Loucy (cell line): ENCODE measurements around the gene ATG13.

ENCODE experiments used
- H2AFZ ChIP-seq: fragments of 200-600 bp; sonication (generic); 2 replicates; pipeline ENCODE4 v1.6.0; 2016; ENCODE audit warnings: antibody characterized with exemption, mild to moderate bottlenecking, low read length, moderate library complexity
- H3F3A ChIP-seq: fragments of 200-600 bp; 2 replicates; pipeline ENCODE4 v1.6.0; 2016; ENCODE audit warnings: antibody characterized with exemption, low read depth, mild to moderate bottlenecking
- H3K27me3 ChIP-seq: fragments of 200-600 bp; sonication (generic); 2 replicates; pipeline ENCODE4 v1.6.1; 2014; ENCODE audit warnings: low read length, mild to moderate bottlenecking; ENCODE audit not compliant: insufficient read depth, poor library complexity, severe bottlenecking
- H3K36me3 ChIP-seq: fragments of 200-600 bp; sonication (generic); 2 replicates; pipeline ENCODE4 v1.6.1; 2016; ENCODE audit warnings: low read length; ENCODE audit not compliant: insufficient read depth
- H3K4me1 ChIP-seq: fragments of 200-600 bp; sonication (generic); 2 replicates; pipeline ENCODE4 v1.5.1; 2014; ENCODE audit warnings: low read length, mild to moderate bottlenecking; ENCODE audit not compliant: insufficient read depth, poor library complexity, severe bottlenecking
- H3K4me2 ChIP-seq: fragments of 200-600 bp; sonication (generic); 2 replicates; pipeline ENCODE4 v1.6.0; 2014; ENCODE audit warnings: antibody characterized with exemption, low read length, low read depth, mild to moderate bottlenecking; ENCODE audit not compliant: poor library complexity, severe bottlenecking
- H3K4me3 ChIP-seq: fragments of 200-600 bp; sonication (generic); 2 replicates; pipeline ENCODE4 v1.5.1; 2014; ENCODE audit warnings: low read length, mild to moderate bottlenecking, mixed read lengths; ENCODE audit not compliant: poor library complexity, severe bottlenecking
- H3K79me2 ChIP-seq: fragments of 200-600 bp; sonication (generic); 2 replicates; pipeline ENCODE4 v1.6.1; 2014; ENCODE audit warnings: low read length; ENCODE audit not compliant: insufficient read depth
- H3K9ac ChIP-seq: fragments of 200-600 bp; sonication (generic); 2 replicates; pipeline ENCODE4 v1.6.0; 2014; ENCODE audit warnings: mild to moderate bottlenecking, low read depth, low read length, moderate library complexity; ENCODE audit not compliant: poor library complexity, severe bottlenecking
- H3K9me2 ChIP-seq: fragments of 200-600 bp; sonication (generic); replicated peaks from 2 replicates; pipeline ENCODE4 v1.6.1; 2016; ENCODE audit warnings: low read depth, low read length, mixed read lengths
- H3K9me3 ChIP-seq: fragments of 200-600 bp; sonication (generic); 2 replicates; pipeline ENCODE4 v1.6.1; 2014; ENCODE audit warnings: mild to moderate bottlenecking, antibody characterized with exemption, low read length, low read depth; ENCODE audit not compliant: insufficient read depth
- H4K20me1 ChIP-seq: fragments of 200-600 bp; sonication (generic); 2 replicates; pipeline ENCODE4 v1.6.0; 2014; ENCODE audit warnings: antibody characterized with exemption, low read length, mild to moderate bottlenecking; ENCODE audit not compliant: insufficient read depth, poor library complexity, severe bottlenecking
- EZH2phosphoT487 ChIP-seq: fragments of 200-600 bp; IDR thresholded peaks from 2 replicates; pipeline ENCODE4 v1.6.1; 2018; ENCODE audit warnings: antibody characterized with exemption, mild to moderate bottlenecking, moderate library complexity, borderline replicate concordance
- TF ChIP-seq, protein P1 (sequence below): fragments of 200-600 bp; sonication (generic); conservative IDR thresholded peaks from 2 replicates; pipeline ENCODE4 v1.5.1; 2014; ENCODE audit warnings: mild to moderate bottlenecking, antibody characterized with exemption, low read length

The ATG13 gene

DNA sequence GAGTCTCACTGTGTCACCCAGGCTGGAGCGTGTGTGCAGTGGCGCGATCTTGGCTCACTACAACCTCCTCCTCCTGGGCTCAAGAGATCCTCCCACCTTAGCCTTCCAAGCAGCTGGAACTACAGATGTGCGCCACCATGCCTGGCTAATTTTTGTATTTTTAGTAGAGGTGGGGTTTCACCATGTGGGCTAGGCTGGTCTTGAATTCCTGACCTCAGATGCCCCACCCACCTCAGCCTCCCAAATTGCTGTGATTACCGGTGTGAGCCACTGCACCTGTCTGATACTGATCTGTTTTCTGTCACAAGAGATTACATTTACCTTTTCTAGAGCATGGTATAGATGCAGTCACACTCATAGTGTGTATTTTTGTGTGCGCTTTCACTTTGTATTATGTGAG is 11.6 kb downstream of the ATG13 start:
- no peaks in the 10 kb centered on the region for H3K4me1 ChIP-seq
- no peaks in the 10 kb centered on the region for H3K9me2 ChIP-seq
- no peaks in the 10 kb centered on the region for H3K27me3 ChIP-seq
- no peak overlapping the region for H3K4me3 ChIP-seq
- no peak for TF ChIP-seq EZH2phosphoT487
- TF ChIP-seq, protein P1, sequence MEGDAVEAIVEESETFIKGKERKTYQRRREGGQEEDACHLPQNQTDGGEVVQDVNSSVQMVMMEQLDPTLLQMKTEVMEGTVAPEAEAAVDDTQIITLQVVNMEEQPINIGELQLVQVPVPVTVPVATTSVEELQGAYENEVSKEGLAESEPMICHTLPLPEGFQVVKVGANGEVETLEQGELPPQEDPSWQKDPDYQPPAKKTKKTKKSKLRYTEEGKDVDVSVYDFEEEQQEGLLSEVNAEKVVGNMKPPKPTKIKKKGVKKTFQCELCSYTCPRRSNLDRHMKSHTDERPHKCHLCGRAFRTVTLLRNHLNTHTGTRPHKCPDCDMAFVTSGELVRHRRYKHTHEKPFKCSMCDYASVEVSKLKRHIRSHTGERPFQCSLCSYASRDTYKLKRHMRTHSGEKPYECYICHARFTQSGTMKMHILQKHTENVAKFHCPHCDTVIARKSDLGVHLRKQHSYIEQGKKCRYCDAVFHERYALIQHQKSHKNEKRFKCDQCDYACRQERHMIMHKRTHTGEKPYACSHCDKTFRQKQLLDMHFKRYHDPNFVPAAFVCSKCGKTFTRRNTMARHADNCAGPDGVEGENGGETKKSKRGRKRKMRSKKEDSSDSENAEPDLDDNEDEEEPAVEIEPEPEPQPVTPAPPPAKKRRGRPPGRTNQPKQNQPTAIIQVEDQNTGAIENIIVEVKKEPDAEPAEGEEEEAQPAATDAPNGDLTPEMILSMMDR: no peak
- H4K20me1 ChIP-seq: no peaks in the 10 kb centered on the region
- H2AFZ ChIP-seq: no peak overlapping the region
- no peak overlapping the region for H3K9ac ChIP-seq
- H3F3A ChIP-seq: no peaks in the 10 kb centered on the region
- H3K4me2 ChIP-seq: no peak overlapping the region
- H3K79me2 ChIP-seq: peaks cover 19% of the 10 kb centered on the region; the same call in 1 of the 2 replicates
- peaks cover 18% of the 10 kb centered on the region; the same call in 1 of the 2 replicates for H3K36me3 ChIP-seq
- no peaks in the 10 kb centered on the region for H3K9me3 ChIP-seq

DNA sequence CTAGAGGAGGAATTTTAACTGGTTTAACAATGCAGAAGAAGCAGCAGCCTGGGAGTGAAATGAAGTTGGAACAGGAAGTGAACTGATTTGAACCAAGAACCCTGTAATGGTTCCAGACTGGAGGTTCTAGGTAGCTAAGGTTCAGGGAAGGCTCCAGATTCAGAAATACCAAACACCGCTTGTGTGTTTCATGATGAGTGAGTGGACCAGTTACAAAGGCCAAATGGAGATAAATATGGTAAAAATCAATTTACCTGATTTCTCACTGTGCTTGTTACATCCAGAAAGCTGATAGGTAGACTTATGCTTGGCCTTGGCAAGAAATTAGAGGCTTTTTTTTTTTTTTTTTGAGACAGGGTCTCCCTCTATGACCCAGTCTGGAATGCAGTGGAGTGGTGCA is 12.9 kb downstream of the ATG13 start:
- Histone ChIP-seq H4K20me1 (no peaks in the 10 kb centered on the region), H3K9ac (no peak overlapping the region), H3F3A (no peaks in the 10 kb centered on the region), H3K9me3 (no peaks in the 10 kb centered on the region), H3K4me1 (no peaks in the 10 kb centered on the region), H3K4me3 (no peak overlapping the region), H2AFZ (no peak overlapping the region), H3K79me2 (peaks cover 7% of the 10 kb centered on the region; the same call in 1 of the 2 replicates), H3K27me3 (no peaks in the 10 kb centered on the region), H3K4me2 (no peak overlapping the region), H3K36me3 (peaks cover 18% of the 10 kb centered on the region; the same call in 1 of the 2 replicates), H3K9me2 (no peaks in the 10 kb centered on the region)
- TF ChIP-seq, protein P1: no peak
- no peak for TF ChIP-seq EZH2phosphoT487

DNA sequence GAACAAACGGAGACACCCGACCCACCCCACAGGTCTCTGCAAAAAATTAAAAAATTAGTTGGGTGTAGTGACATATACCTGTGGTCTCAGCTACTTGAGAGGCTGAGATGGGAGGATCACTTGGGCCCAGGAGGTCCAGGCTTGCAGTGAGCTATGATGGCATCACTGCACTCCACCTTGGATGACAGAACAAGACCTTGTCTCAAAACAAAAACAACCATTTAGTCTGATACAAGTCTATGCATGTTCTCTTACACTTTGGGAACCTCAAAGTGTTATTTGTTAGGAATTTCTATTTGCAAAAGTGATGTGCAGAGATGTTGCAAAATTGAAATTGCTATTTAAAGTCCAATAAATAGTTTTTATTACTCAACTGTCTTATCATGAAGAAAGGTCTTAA is 14.3 kb downstream of the ATG13 start:
- Histone ChIP-seq H3K36me3 (peaks cover 19% of the 10 kb centered on the region; the same call in 1 of the 2 replicates), H4K20me1 (no peaks in the 10 kb centered on the region)

DNA sequence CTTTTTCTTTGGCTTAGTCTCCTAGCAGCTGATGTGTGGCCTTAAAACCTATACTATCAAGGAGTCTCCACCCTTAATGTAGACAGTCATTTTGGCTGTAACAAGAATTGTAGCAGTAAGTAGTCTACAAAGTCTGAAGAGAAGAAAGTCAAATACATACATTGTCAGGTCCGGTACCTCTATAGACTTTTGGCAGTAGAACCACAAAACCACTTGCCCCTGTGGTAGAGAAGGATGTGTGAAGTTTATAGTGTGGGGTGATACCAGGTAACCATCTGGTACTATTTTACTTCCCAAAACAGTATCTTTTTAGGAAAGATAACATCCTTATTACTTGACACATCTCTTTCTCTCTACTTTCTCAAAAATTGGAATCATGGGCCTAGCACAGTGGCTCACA is 15.1 kb downstream of the ATG13 start:
- Histone ChIP-seq H3K4me1 (no peaks in the 10 kb centered on the region), H3K9me3 (no peaks in the 10 kb centered on the region), H3K79me2 (no peaks in the 10 kb centered on the region), H3F3A (no peaks in the 10 kb centered on the region), H3K27me3 (no peaks in the 10 kb centered on the region), H3K4me2 (no peak overlapping the region), H3K4me3 (no peak overlapping the region), H4K20me1 (no peaks in the 10 kb centered on the region), H2AFZ (no peak overlapping the region), H3K36me3 (peaks cover 19% of the 10 kb centered on the region; the same call in 1 of the 2 replicates), H3K9me2 (no peaks in the 10 kb centered on the region), H3K9ac (no peak overlapping the region)
- TF ChIP-seq, protein P1: no peak
- no peak for TF ChIP-seq EZH2phosphoT487

More for the DNA sequence above, 14.3 kb downstream of the ATG13 start:
- H3K4me1 ChIP-seq: no peaks in the 10 kb centered on the region
- H2AFZ ChIP-seq: no peak overlapping the region
- no peak overlapping the region for H3K4me2 ChIP-seq
- no peak overlapping the region for H3K9ac ChIP-seq
- no peaks in the 10 kb centered on the region for H3K79me2 ChIP-seq
- no peaks in the 10 kb centered on the region for H3K27me3 ChIP-seq
- H3K9me2 ChIP-seq: no peaks in the 10 kb centered on the region
- no peaks in the 10 kb centered on the region for H3F3A ChIP-seq
- no peak overlapping the region for H3K4me3 ChIP-seq
- H3K9me3 ChIP-seq: no peaks in the 10 kb centered on the region
- no peak for TF ChIP-seq EZH2phosphoT487
